ENCODE results near the gene TMEM86B. TPM values are rescaled to one million over a fixed set of nuclear protein-coding genes. Genes with fewer than 3 reads are reported as not detected.
A peak's percentile ranks its signal among the peaks of the same experiment; 100 is the strongest.

Gene TMEM86B
- total and polyA plus RNA-seq, 2 experiments from 2014 or later, result 1.1 to 3.2 TPM

DNA sequence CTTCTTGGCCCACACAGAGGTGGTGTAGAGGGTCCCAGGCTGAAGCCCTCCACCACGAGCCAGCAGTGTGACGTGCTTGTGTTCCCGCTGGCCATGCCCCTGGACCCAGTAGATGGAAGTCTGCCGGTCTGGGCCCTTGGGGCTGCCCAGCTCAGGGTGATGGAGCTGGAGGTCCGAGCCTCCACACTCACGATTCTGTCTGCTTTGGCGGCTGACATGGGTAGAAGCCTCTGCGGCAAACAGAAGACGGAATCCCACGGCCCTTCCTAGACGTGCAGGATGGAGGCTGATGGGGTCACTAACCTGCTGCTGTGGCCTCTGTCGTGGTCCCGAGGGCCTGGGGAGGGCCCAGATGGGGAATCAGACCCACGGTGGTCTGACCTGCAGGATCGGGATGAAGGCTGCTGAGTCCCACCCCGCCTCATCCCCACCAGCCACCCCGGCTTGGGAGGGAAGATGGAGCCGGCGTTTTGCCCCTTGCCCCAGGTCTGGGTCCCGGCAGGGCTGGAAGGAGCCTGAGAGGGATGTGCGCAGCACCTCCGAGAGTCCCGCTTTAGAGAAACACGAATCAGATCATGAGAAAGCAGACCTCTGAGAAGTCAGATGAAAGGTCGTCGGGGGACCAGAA lies 4.4 kb downstream of the TMEM86B start (continued):
- TF ChIP-seq EZH2phosphoT487 (IDR thresholded peaks at IDR 0.05; ENCODE audit: unreplicated experiment), result no peak
- TF ChIP-seq, protein P1, sequence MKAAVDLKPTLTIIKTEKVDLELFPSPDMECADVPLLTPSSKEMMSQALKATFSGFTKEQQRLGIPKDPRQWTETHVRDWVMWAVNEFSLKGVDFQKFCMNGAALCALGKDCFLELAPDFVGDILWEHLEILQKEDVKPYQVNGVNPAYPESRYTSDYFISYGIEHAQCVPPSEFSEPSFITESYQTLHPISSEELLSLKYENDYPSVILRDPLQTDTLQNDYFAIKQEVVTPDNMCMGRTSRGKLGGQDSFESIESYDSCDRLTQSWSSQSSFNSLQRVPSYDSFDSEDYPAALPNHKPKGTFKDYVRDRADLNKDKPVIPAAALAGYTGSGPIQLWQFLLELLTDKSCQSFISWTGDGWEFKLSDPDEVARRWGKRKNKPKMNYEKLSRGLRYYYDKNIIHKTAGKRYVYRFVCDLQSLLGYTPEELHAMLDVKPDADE (IDR thresholded peaks at IDR 0.05), result no peak
- no peak for TF ChIP-seq ZNF331 (CRISPR knock-in tag; IDR thresholded peaks at IDR 0.05; ENCODE audit: low read depth)
- no peak for TF ChIP-seq POLR2AphosphoS5 (IDR thresholded peaks at IDR 0.05; ENCODE audit: low read depth)

DNA sequence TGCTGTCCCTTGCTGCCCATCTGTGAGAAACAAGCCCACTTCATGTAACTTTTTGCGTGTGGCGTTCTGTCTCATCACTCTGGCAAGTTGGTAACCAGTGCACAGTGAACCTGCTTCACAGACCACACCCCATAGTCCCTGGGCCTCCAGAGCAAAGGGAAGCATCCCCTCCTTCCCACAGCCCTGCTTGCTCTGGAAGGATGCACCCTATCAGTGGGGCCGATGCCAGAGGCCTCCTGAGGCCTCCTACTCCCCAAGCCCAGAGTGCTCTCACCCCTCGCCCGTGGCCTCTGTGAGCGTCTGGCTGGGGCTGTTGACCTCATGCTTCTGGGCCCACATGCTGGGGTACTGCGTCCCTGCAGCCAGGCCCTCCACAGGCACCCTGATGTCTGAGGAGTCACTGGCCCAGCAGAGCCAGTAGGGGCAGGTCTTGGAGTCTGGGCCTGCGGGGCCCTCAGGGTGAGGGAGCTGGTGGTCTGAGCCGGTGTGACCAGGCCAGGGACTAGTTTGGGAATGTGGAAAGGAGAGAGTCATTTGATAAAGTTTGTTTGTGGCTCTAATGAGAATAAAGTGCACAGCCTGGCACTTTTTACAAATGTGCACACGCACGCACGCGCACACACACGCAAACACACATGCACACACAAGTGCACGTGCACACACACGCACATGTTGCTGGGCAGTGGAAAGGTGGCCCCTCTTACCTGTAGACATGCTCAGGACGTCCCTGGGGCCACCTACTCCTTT lies 5.1 kb downstream of the TMEM86B start:
- H4K20me1 ChIP-seq (replicated peaks; ENCODE audit: insufficient read depth), result no peaks in the 10 kb centered on the region; the same call in 1 of the 2 replicates
- Mint-ChIP-seq H3K9me3 (peaks cover 12% of the 10 kb centered on the region), H3K27me3 (ENCODE audit: insufficient read depth, low read depth, poor library complexity) (peaks cover 18% of the 10 kb centered on the region), H3K27ac (no peak overlapping the region; the same call in 1 of the 2 replicates), H3K4me3 (no peak overlapping the region), H3K36me3 (ENCODE audit: low read depth) (peaks cover 14% of the 10 kb centered on the region), H3K4me1 (peaks cover 4% of the 10 kb centered on the region; the same call in 2 of the 3 replicates)
- H3K79me2 ChIP-seq (replicated peaks; ENCODE audit: insufficient read depth), result no peaks in the 10 kb centered on the region
- H3K4me3 ChIP-seq, result no peak overlapping the region
- H3K36me3 ChIP-seq (ENCODE audit: insufficient read depth), result no peaks in the 10 kb centered on the region
- no peak overlapping the region for H3K4me2 ChIP-seq
- DNase-seq (ENCODE audit: low spot score) (no peak), ATAC-seq (peak; percentile 34)
- no peak overlapping the region for H2AFZ ChIP-seq
- no peaks in the 10 kb centered on the region for H3K9me2 ChIP-seq (ENCODE audit: insufficient read depth)
- H3F3A ChIP-seq (replicated peaks; ENCODE audit: low read depth), result 0 out of 2 replicates have a peak, but pooled peaks cover 7% of the 10 kb centered on the region
- H3K27ac ChIP-seq (ENCODE audit: low read depth), result no peak overlapping the region
- no peaks in the 10 kb centered on the region for H3K27me3 ChIP-seq (ENCODE audit: insufficient read depth)
- no peaks in the 10 kb centered on the region for H3K4me1 ChIP-seq (ENCODE audit: insufficient read depth)
- TF ChIP-seq ZNF331 (CRISPR knock-in tag; IDR thresholded peaks at IDR 0.05; ENCODE audit: low read depth), result no peak
- TF ChIP-seq, protein P2, sequence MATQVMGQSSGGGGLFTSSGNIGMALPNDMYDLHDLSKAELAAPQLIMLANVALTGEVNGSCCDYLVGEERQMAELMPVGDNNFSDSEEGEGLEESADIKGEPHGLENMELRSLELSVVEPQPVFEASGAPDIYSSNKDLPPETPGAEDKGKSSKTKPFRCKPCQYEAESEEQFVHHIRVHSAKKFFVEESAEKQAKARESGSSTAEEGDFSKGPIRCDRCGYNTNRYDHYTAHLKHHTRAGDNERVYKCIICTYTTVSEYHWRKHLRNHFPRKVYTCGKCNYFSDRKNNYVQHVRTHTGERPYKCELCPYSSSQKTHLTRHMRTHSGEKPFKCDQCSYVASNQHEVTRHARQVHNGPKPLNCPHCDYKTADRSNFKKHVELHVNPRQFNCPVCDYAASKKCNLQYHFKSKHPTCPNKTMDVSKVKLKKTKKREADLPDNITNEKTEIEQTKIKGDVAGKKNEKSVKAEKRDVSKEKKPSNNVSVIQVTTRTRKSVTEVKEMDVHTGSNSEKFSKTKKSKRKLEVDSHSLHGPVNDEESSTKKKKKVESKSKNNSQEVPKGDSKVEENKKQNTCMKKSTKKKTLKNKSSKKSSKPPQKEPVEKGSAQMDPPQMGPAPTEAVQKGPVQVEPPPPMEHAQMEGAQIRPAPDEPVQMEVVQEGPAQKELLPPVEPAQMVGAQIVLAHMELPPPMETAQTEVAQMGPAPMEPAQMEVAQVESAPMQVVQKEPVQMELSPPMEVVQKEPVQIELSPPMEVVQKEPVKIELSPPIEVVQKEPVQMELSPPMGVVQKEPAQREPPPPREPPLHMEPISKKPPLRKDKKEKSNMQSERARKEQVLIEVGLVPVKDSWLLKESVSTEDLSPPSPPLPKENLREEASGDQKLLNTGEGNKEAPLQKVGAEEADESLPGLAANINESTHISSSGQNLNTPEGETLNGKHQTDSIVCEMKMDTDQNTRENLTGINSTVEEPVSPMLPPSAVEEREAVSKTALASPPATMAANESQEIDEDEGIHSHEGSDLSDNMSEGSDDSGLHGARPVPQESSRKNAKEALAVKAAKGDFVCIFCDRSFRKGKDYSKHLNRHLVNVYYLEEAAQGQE (IDR thresholded peaks at IDR 0.05; ENCODE audit: unreplicated experiment), result no peak
- TF ChIP-seq EZH2 (IDR thresholded peaks at IDR 0.05; ENCODE audit: low read depth, unreplicated experiment), result no peak
- TF ChIP-seq, protein P3, sequence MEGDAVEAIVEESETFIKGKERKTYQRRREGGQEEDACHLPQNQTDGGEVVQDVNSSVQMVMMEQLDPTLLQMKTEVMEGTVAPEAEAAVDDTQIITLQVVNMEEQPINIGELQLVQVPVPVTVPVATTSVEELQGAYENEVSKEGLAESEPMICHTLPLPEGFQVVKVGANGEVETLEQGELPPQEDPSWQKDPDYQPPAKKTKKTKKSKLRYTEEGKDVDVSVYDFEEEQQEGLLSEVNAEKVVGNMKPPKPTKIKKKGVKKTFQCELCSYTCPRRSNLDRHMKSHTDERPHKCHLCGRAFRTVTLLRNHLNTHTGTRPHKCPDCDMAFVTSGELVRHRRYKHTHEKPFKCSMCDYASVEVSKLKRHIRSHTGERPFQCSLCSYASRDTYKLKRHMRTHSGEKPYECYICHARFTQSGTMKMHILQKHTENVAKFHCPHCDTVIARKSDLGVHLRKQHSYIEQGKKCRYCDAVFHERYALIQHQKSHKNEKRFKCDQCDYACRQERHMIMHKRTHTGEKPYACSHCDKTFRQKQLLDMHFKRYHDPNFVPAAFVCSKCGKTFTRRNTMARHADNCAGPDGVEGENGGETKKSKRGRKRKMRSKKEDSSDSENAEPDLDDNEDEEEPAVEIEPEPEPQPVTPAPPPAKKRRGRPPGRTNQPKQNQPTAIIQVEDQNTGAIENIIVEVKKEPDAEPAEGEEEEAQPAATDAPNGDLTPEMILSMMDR (conservative IDR thresholded peaks at IDR 0.05; ENCODE audit: low read depth in 2 of 2), result no peak
- TF ChIP-seq JUNB (IDR thresholded peaks at IDR 0.05; ENCODE audit: unreplicated experiment), result no peak
- TF ChIP-seq ZNF114 (CRISPR knock-in tag; IDR thresholded peaks at IDR 0.05), result no peak
- no peak for TF ChIP-seq CREB1 (CRISPR knock-in tag; IDR thresholded peaks at IDR 0.05; ENCODE audit: low read depth)
- TF ChIP-seq, protein P1 (IDR thresholded peaks at IDR 0.05), result no peak
- no peak for TF ChIP-seq STAT1 (IDR thresholded peaks at IDR 0.05; ENCODE audit: unreplicated experiment)
- TF ChIP-seq EZH2phosphoT487 (IDR thresholded peaks at IDR 0.05; ENCODE audit: unreplicated experiment), result no peak
- no peak for TF ChIP-seq NANOG (IDR thresholded peaks at IDR 0.05; ENCODE audit: borderline replicate concordance)

Measured in GM23338 (cell line).